SK-N-SH (cell line): ENCODE results near the gene PRDM15. TPM values are rescaled to one million over a fixed set of nuclear protein-coding genes. Genes with fewer than 3 reads are reported as not detected.

ENCODE experiments used
- CTCF ChIA-PET: fragments of 300-600, 350-600 bp; formaldehyde crosslinking; extraction: SDS; loops from one replicate; lab custom pipeline; 2021; lab: Yijun Ruan, JAX
- POLR2A ChIA-PET: fragments of 350-600 bp; sonication (Branson Sonifier 250); formaldehyde crosslinking; extraction: SDS; loops from one replicate; lab custom pipeline; 2020; ENCODE audit warnings: antibody characterized with exemption, inconsistent platforms; lab: Yijun Ruan, JAX
- DNase-seq: peaks from one replicate; pipeline ENCODE4 v3.0.0; 2012
- H2AFZ ChIP-seq: fragments of 200-600 bp; sonication (generic); 2 replicates; pipeline ENCODE4 v1.8.1; 2016; ENCODE audit warnings: antibody characterized with exemption, mild to moderate bottlenecking, low read depth
- H3F3A ChIP-seq: fragments of 200-600 bp; sonication (generic); replicated peaks from 2 replicates; pipeline ENCODE3; 2016; ENCODE audit warnings: antibody characterized with exemption, mild to moderate bottlenecking; ENCODE audit not compliant: insufficient read depth
- H3K27ac ChIP-seq, 2 experiments: fragments of 200-500 bp in 1 of 2; fragments of 200-600 bp in 1 of 2; sonication (Bioruptor generic) in 1 of 2; sonication (generic), shearing (Covaris generic) in 1 of 2; 2 replicates each; pipeline versions ENCODE4 v1.5.1 to v1.6.1; 2014 to 2016; ENCODE audit warnings: low read depth in 2 of 2, inconsistent platforms in 1 of 2, low read length in 1 of 2, mild to moderate bottlenecking in 1 of 2, mixed read lengths in 1 of 2
- H3K27me3 ChIP-seq: fragments of 200-600 bp; sonication (generic), shearing (Covaris generic); 2 replicates; pipeline ENCODE4 v1.6.1; 2016; ENCODE audit warnings: mixed run types; ENCODE audit not compliant: insufficient read depth
- H3K36me3 ChIP-seq, 2 experiments: fragments of 200-500 bp in 1 of 2; fragments of 200-600 bp in 1 of 2; sonication (Bioruptor generic) in 1 of 2; sonication (generic) in 1 of 2; replicated peaks in 1 of 2; 2 replicates each; pipeline versions ENCODE3 to v1.5.1; 2014 to 2016; ENCODE audit warnings: low read length in 1 of 2, mild to moderate bottlenecking in 1 of 2; ENCODE audit not compliant: insufficient read depth in 2 of 2, control insufficient read depth in 1 of 2
- H3K4me1 ChIP-seq, 2 experiments: fragments of 200-500 bp in 1 of 2; fragments of 200-600 bp in 1 of 2; sonication (Bioruptor generic) in 1 of 2; sonication (generic), shearing (Covaris generic) in 1 of 2; 2 replicates each; pipeline versions ENCODE4 v1.5.1 to v1.6.1; 2014 to 2016; ENCODE audit warnings: low read depth in 1 of 2, low read length in 1 of 2, mixed run types in 1 of 2; ENCODE audit not compliant: insufficient read depth in 2 of 2, control insufficient read depth in 1 of 2
- H3K4me2 ChIP-seq: fragments of 200-600 bp; sonication (generic), shearing (Covaris generic); 2 replicates; pipeline ENCODE4 v1.6.1; 2017; ENCODE audit warnings: mixed run types
- H3K4me3 ChIP-seq, 2 experiments: fragments of 200-500 bp in 1 of 2; fragments of 200-600 bp in 1 of 2; sonication (Bioruptor generic) in 1 of 2; sonication (generic), shearing (Covaris generic) in 1 of 2; 2 replicates each; pipeline versions ENCODE4 v1.5.1 to v1.8.1; 2014 to 2016; ENCODE audit warnings: low read depth in 2 of 2, inconsistent platforms in 1 of 2, low read length in 1 of 2, mild to moderate bottlenecking in 1 of 2, mixed read lengths in 1 of 2, moderate library complexity in 1 of 2
- H3K79me2 ChIP-seq: fragments of 200-600 bp; sonication (generic); 2 replicates; pipeline ENCODE4 v1.8.1; 2017; ENCODE audit warnings: mild to moderate bottlenecking; ENCODE audit not compliant: insufficient read depth
- H3K9ac ChIP-seq: fragments of 200-600 bp; sonication (generic); 2 replicates; pipeline ENCODE4 v1.6.1; 2017; ENCODE audit warnings: mixed run types
- H3K9me2 ChIP-seq: fragments of 200-600 bp; sonication (generic); 2 replicates; pipeline ENCODE4 v1.6.1; 2017; ENCODE audit warnings: mixed run types
- H3K9me3 ChIP-seq: fragments of 200-600 bp; sonication (generic); 2 replicates; pipeline ENCODE4 v1.6.1; 2017; ENCODE audit warnings: mixed run types, mild to moderate bottlenecking, moderate library complexity
- H4K20me1 ChIP-seq: fragments of 200-600 bp; sonication (generic); 2 replicates; pipeline ENCODE4 v1.6.1; 2017; ENCODE audit warnings: mild to moderate bottlenecking, mixed run types; ENCODE audit not compliant: insufficient read depth
- ELF1 ChIP-seq: IDR thresholded peaks from 2 replicates; pipeline ENCODE4 v1.4.0; 2012
- EP300 ChIP-seq, 2 experiments: IDR thresholded peaks; 2 replicates each; pipeline versions ENCODE4 v1.4.0 to v1.6.1; 2012; ENCODE audit warnings: borderline replicate concordance in 1 of 2, low read depth in 1 of 2, low read length in 1 of 2
- EZH2phosphoT487 ChIP-seq: fragments of 200-600 bp; sonication (generic); IDR thresholded peaks from 2 replicates; pipeline ENCODE4 v1.6.1; 2017; ENCODE audit warnings: low read depth, mixed run types, mild to moderate bottlenecking, antibody characterized with exemption, moderate library complexity, borderline replicate concordance
- FOSL2 ChIP-seq: IDR thresholded peaks from 2 replicates; pipeline ENCODE4 v1.4.0; 2012; ENCODE audit warnings: low read depth, mild to moderate bottlenecking, moderate library complexity, borderline replicate concordance
- GABPA ChIP-seq: IDR thresholded peaks from 2 replicates; pipeline ENCODE4 v1.4.0; 2012; ENCODE audit warnings: low read depth, mild to moderate bottlenecking
- GATA2 ChIP-seq: sonication (generic); formaldehyde crosslinking; IDR thresholded peaks from 2 replicates; pipeline ENCODE4 v1.5.0; 2020; ENCODE audit warnings: mild to moderate bottlenecking, missing genetic modification reagents
- JUND ChIP-seq: IDR thresholded peaks from 2 replicates; pipeline ENCODE4 v1.4.0; 2012
- MEF2A ChIP-seq: IDR thresholded peaks from 2 replicates; pipeline ENCODE4 v1.4.0; 2012; ENCODE audit warnings: low read depth, borderline replicate concordance
- MXI1 ChIP-seq: IDR thresholded peaks from 2 replicates; pipeline ENCODE4 v1.6.1; 2012; ENCODE audit warnings: mild to moderate bottlenecking, low read depth, low read length, improper control_type of control experiment
- NFIC ChIP-seq: IDR thresholded peaks from 2 replicates; pipeline ENCODE4 v1.4.0; 2012; ENCODE audit warnings: borderline replicate concordance
- NRF1 ChIP-seq: IDR thresholded peaks from 2 replicates; pipeline ENCODE4 v1.6.1; 2012; ENCODE audit warnings: low read depth, mild to moderate bottlenecking, low read length
- RAD21 ChIP-seq: IDR thresholded peaks from 2 replicates; pipeline ENCODE4 v1.6.1; 2012; ENCODE audit warnings: mild to moderate bottlenecking, low read length
- RXRA ChIP-seq: IDR thresholded peaks from 2 replicates; pipeline ENCODE4 v1.4.0; 2012; ENCODE audit warnings: low read depth, mild to moderate bottlenecking, borderline replicate concordance
- SIN3A ChIP-seq: IDR thresholded peaks from 2 replicates; pipeline ENCODE4 v1.6.1; 2012; ENCODE audit warnings: low read depth, mild to moderate bottlenecking, low read length, moderate library complexity, borderline replicate concordance
- TCF12 ChIP-seq: IDR thresholded peaks from 2 replicates; pipeline ENCODE4 v1.4.0; 2012
- TEAD4 ChIP-seq: IDR thresholded peaks from 2 replicates; pipeline ENCODE4 v1.4.0; 2012; ENCODE audit warnings: mild to moderate bottlenecking, borderline replicate concordance; ENCODE audit not compliant: insufficient read depth
- YY1 ChIP-seq: IDR thresholded peaks from 2 replicates; pipeline ENCODE4 v1.4.0; 2012; ENCODE audit warnings: low read depth, mild to moderate bottlenecking
- WGBS: methylation state at CpG from one replicate; pipeline ENCODE4 v1.1.6; 2017; ENCODE audit warnings: low lambda C conversion rate; 5-methylcytosine and 5-hydroxymethylcytosine counted together
- polyA plus RNA-seq, 3 experiments: library from polyadenylated mRNA; depleted of rRNA; stranded (reverse); fragments of >200 nt; gene quantifications; 2 replicates each; pipeline ENCODE4 v1.2.3, GENCODE V29; 2012
- TF ChIP-seq, protein P1 (sequence below): IDR thresholded peaks from 2 replicates; pipeline ENCODE4; 2012
- TF ChIP-seq, protein P2 (sequence below): IDR thresholded peaks from 2 replicates; pipeline ENCODE4 v1.4.0; 2012; ENCODE audit warnings: low read depth, borderline replicate concordance
- TF ChIP-seq, protein P3 (sequence below): fragments of 150-350 bp; IDR thresholded peaks from 2 replicates; pipeline ENCODE4 v1.6.1; 2016; ENCODE audit warnings: mild to moderate bottlenecking, low read depth, low read length
- TF ChIP-seq, protein P4 (sequence below): fragments of 200-600 bp; sonication (generic); IDR thresholded peaks from 2 replicates; pipeline ENCODE4 v1.6.1; 2017; ENCODE audit warnings: antibody characterized with exemption, mild to moderate bottlenecking, moderate library complexity
- TF ChIP-seq, protein P5 (sequence below): fragments of 150-350 bp; IDR thresholded peaks from 2 replicates; pipeline ENCODE4 v1.6.1; 2017; ENCODE audit warnings: antibody characterized with exemption, low read length, low read depth, borderline replicate concordance

Gene PRDM15
- polyA plus RNA-seq, 1 of the 3 experiments (the other 2 are of a cell fraction) = 7.0 TPM

DNA sequence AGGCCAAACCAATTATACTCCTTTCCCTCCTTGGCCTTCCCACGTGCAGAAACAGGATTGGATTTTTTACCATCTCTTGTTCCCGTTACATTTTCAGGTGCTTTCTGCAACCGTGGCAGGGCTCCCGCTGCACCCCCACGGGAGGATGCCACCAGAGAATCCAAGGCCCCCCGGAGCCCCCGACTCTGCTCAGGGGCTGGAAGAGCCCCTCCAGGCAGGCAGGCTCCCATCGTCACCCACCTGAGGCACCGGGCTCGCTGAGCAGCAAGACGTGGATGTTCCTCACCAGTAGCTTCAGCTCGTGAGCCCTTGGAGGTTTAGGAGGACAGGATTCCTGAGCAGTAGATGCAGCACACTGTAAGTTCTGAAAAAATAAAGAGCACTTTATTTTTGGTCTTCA, 35.2 kb upstream of the PRDM15 start:
- H3K27ac ChIP-seq = no peak overlapping the region
- H2AFZ ChIP-seq = no peak overlapping the region
- no peaks in the 10 kb centered on the region for H3K9me3 ChIP-seq
- no peaks in the 10 kb centered on the region for H3K27me3 ChIP-seq
- no peak overlapping the region for H3K4me3 ChIP-seq
- no peak overlapping the region for H3K9ac ChIP-seq
- DNase-seq = no peak
- H3K4me2 ChIP-seq = no peak overlapping the region
- ChIA-PET CTCF (no interaction called here), POLR2A (no interaction called here)
- 97% methylated on average over 11 of the region's 12 CpGs for WGBS
- H3K36me3 ChIP-seq = peaks cover 12 to 40% of the 10 kb centered on the region in 2 experiments
- no peaks in the 10 kb centered on the region for H3K79me2 ChIP-seq
- H3F3A ChIP-seq = no peaks in the 10 kb centered on the region
- no peaks in the 10 kb centered on the region for H3K9me2 ChIP-seq
- H4K20me1 ChIP-seq = no peaks in the 10 kb centered on the region
- no peaks in the 10 kb centered on the region for H3K4me1 ChIP-seq
- no peak for TF ChIP-seq GATA2
- TF ChIP-seq NRF1 = no peak
- no peak for TF ChIP-seq MEF2A
- TF ChIP-seq SIN3A = no peak
- TF ChIP-seq GABPA = no peak
- no peak for TF ChIP-seq TEAD4
- TF ChIP-seq, protein P1, sequence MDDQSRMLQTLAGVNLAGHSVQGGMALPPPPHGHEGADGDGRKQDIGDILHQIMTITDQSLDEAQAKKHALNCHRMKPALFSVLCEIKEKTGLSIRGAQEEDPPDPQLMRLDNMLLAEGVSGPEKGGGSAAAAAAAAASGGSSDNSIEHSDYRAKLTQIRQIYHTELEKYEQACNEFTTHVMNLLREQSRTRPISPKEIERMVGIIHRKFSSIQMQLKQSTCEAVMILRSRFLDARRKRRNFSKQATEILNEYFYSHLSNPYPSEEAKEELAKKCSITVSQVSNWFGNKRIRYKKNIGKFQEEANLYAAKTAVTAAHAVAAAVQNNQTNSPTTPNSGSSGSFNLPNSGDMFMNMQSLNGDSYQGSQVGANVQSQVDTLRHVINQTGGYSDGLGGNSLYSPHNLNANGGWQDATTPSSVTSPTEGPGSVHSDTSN = no peak
- no peak for TF ChIP-seq JUND
- no peak for TF ChIP-seq MXI1
- TF ChIP-seq EZH2phosphoT487 = no peak
- no peak for TF ChIP-seq ELF1
- no peak for TF ChIP-seq YY1

DNA sequence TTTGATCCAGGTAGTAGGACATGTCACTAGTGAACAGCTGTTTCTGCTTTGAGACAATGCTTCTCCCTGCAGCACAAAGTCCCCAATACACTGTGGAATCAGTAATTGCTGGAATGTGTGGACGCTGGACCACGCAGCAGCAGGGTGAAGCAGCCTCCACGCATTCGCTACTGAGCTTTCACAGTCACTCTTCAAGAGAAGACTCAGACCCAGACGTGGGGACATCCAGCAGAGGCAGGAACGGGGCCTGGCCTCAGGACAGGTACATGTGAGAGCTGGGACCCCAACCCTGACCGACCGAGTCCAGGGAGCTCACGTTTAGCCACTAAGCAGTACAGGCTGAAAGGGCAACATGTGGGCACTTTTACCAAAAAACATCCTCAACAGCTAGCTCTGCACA, 34.1 kb upstream of the PRDM15 start:
- H3K4me1 ChIP-seq = no peaks in the 10 kb centered on the region
- H3K4me3 ChIP-seq = no peak overlapping the region
- H3K27me3 ChIP-seq = no peaks in the 10 kb centered on the region
- H3F3A ChIP-seq = no peaks in the 10 kb centered on the region
- H3K4me2 ChIP-seq = no peak overlapping the region
- no peak overlapping the region for H2AFZ ChIP-seq
- H4K20me1 ChIP-seq = no peaks in the 10 kb centered on the region
- POLR2A ChIA-PET = no interaction called here
- no peak overlapping the region for H3K9ac ChIP-seq
- no peaks in the 10 kb centered on the region for H3K9me3 ChIP-seq
- 100% methylated on average over 2 of the region's 9 CpGs for WGBS
- CTCF ChIA-PET = no interaction called here
- peaks cover 16 to 51% of the 10 kb centered on the region in 2 experiments for H3K36me3 ChIP-seq
- no peaks in the 10 kb centered on the region for H3K79me2 ChIP-seq
- DNase-seq = no peak
- H3K9me2 ChIP-seq = no peaks in the 10 kb centered on the region
- no peak overlapping the region for H3K27ac ChIP-seq
- TF ChIP-seq ELF1 = no peak
- TF ChIP-seq, protein P1 = no peak
- TF ChIP-seq, protein P2, sequence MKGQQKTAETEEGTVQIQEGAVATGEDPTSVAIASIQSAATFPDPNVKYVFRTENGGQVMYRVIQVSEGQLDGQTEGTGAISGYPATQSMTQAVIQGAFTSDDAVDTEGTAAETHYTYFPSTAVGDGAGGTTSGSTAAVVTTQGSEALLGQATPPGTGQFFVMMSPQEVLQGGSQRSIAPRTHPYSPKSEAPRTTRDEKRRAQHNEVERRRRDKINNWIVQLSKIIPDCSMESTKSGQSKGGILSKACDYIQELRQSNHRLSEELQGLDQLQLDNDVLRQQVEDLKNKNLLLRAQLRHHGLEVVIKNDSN = no peak
- no peak for TF ChIP-seq NFIC
- TF ChIP-seq, protein P3, sequence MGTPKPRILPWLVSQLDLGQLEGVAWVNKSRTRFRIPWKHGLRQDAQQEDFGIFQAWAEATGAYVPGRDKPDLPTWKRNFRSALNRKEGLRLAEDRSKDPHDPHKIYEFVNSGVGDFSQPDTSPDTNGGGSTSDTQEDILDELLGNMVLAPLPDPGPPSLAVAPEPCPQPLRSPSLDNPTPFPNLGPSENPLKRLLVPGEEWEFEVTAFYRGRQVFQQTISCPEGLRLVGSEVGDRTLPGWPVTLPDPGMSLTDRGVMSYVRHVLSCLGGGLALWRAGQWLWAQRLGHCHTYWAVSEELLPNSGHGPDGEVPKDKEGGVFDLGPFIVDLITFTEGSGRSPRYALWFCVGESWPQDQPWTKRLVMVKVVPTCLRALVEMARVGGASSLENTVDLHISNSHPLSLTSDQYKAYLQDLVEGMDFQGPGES = no peak
- TF ChIP-seq TCF12 = no peak
- TF ChIP-seq, protein P4, sequence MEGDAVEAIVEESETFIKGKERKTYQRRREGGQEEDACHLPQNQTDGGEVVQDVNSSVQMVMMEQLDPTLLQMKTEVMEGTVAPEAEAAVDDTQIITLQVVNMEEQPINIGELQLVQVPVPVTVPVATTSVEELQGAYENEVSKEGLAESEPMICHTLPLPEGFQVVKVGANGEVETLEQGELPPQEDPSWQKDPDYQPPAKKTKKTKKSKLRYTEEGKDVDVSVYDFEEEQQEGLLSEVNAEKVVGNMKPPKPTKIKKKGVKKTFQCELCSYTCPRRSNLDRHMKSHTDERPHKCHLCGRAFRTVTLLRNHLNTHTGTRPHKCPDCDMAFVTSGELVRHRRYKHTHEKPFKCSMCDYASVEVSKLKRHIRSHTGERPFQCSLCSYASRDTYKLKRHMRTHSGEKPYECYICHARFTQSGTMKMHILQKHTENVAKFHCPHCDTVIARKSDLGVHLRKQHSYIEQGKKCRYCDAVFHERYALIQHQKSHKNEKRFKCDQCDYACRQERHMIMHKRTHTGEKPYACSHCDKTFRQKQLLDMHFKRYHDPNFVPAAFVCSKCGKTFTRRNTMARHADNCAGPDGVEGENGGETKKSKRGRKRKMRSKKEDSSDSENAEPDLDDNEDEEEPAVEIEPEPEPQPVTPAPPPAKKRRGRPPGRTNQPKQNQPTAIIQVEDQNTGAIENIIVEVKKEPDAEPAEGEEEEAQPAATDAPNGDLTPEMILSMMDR = no peak
- TF ChIP-seq NRF1 = no peak
- TF ChIP-seq GABPA = no peak
- TF ChIP-seq, protein P5, sequence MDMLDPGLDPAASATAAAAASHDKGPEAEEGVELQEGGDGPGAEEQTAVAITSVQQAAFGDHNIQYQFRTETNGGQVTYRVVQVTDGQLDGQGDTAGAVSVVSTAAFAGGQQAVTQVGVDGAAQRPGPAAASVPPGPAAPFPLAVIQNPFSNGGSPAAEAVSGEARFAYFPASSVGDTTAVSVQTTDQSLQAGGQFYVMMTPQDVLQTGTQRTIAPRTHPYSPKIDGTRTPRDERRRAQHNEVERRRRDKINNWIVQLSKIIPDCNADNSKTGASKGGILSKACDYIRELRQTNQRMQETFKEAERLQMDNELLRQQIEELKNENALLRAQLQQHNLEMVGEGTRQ = no peak
- TF ChIP-seq TEAD4 = no peak
- TF ChIP-seq GATA2 = no peak
- no peak for TF ChIP-seq RXRA
- TF ChIP-seq FOSL2 = no peak
- no peak for TF ChIP-seq RAD21
- TF ChIP-seq EP300 (IDR thresholded peaks at IDR 0.05; ENCODE audit: borderline replicate concordance in 1 of 2, low read depth in 1 of 2, low read length in 1 of 2) = no peak
- no peak for TF ChIP-seq YY1
- TF ChIP-seq MXI1 = no peak
